CD4-positive, alpha-beta T cell (primary cell): ENCODE results near the gene HTR6. TPM values are rescaled to one million over a fixed set of nuclear protein-coding genes. Genes with fewer than 3 reads are reported as not detected.

ENCODE experiments used
- ATAC-seq: fragments of 200-7000 bp; cut with Tn5 transposase; one replicate; pipeline ENCODE4 v1.10.0; 2022; ENCODE audit warnings: mild to moderate bottlenecking; ENCODE audit not compliant: poor library complexity
- CTCF ChIA-PET: fragments of 350-600 bp; sonication (Branson Sonifier 250); formaldehyde crosslinking; loops from one replicate; lab custom pipeline; 2021; ENCODE audit warnings: antibody characterized with exemption, inconsistent platforms; lab: Charles Lee
- POLR2A ChIA-PET: fragments of 350-600 bp; sonication (Branson Sonifier 250); formaldehyde crosslinking; loops from one replicate; lab custom pipeline; 2021; ENCODE audit warnings: antibody characterized with exemption, inconsistent platforms; lab: Charles Lee
- DNase-seq, 14 experiments: peaks; one replicate each; pipeline ENCODE4 v3.0.0-alpha.2; 2013 to 2020; ENCODE audit warnings: mixed read lengths in 2 of 14
- H3K27ac ChIP-seq, 2 donors: one replicate each; pipeline versions ENCODE4 v1.5.1 to v1.7.0; 2013; ENCODE audit warnings: low read length in 2 of 2, low read depth in 1 of 2, mild to moderate bottlenecking in 1 of 2
- H3K27me3 ChIP-seq, 2 experiments: 1 replicate in 1 of 2; 2 replicates in 1 of 2; pipeline versions ENCODE4 v1.6.1 to v1.7.0; 2013; ENCODE audit warnings: low read length in 2 of 2, control low read depth in 1 of 2, mild to moderate bottlenecking in 1 of 2, moderate library complexity in 1 of 2; ENCODE audit not compliant: insufficient read depth in 2 of 2, control insufficient read depth in 1 of 2
- H3K36me3 ChIP-seq: one replicate; pipeline ENCODE4 v1.6.1; 2013; ENCODE audit warnings: low read length, control low read depth; ENCODE audit not compliant: insufficient read depth
- H3K4me1 ChIP-seq: one replicate; pipeline ENCODE4 v1.6.1; 2013; ENCODE audit warnings: low read length, control low read depth; ENCODE audit not compliant: insufficient read depth
- H3K4me3 ChIP-seq: one replicate; pipeline ENCODE4 v1.5.1; 2013; ENCODE audit warnings: mild to moderate bottlenecking, low read length, moderate library complexity
- H3K9me3 ChIP-seq, 2 experiments: 1 replicate in 1 of 2; 2 replicates in 1 of 2; pipeline versions ENCODE4 v1.6.1 to v1.7.0; 2013; ENCODE audit warnings: low read length in 2 of 2, mild to moderate bottlenecking in 2 of 2, control low read depth in 1 of 2, moderate library complexity in 1 of 2; ENCODE audit not compliant: control insufficient read depth in 1 of 2, insufficient read depth in 1 of 2
- H3K27ac Mint-ChIP-seq: one replicate; pipeline ENCODE4 v1.8.0; 2020; ENCODE audit warnings: mixed read lengths
- H3K27me3 Mint-ChIP-seq: one replicate; pipeline ENCODE4 v1.8.0; 2021; ENCODE audit warnings: mixed read lengths
- H3K36me3 Mint-ChIP-seq: one replicate; pipeline ENCODE4 v1.8.0; 2021; ENCODE audit warnings: low read depth, mixed read lengths
- H3K4me1 Mint-ChIP-seq: one replicate; pipeline ENCODE4 v1.8.0; 2021; ENCODE audit warnings: low read depth, mixed read lengths
- H3K4me3 Mint-ChIP-seq: one replicate; pipeline ENCODE4 v1.8.0; 2020; ENCODE audit warnings: mild to moderate bottlenecking, mixed read lengths
- H3K9me3 Mint-ChIP-seq: one replicate; pipeline ENCODE4 v1.8.0; 2020; ENCODE audit warnings: mixed read lengths
- intact Hi-C, 2 experiments: fragments of 100-400 bp; cut with DNase I in 1 of 2; cut with micrococcal nuclease in 1 of 2; formaldehyde crosslinking; loops; one replicate each; pipeline versions ENCODE4 v1.15.1 to v1.9.0; 2023 to 2025; cut with DNase I, micrococcal nuclease
- total RNA-seq, 174 experiments: library from RNA in 2 of 174; stranded (reverse) in 2 of 174; gene quantifications; one replicate each; pipeline ENCODE4 v1.2.3 and lab custom pipeline; 2021 to 2026
- TF ChIP-seq, protein P1 (sequence below): fragments of 200-600 bp; IDR thresholded peaks from one replicate; pipeline ENCODE4 v1.8.0; 2022; ENCODE audit warnings: antibody characterized with exemption, mild to moderate bottlenecking

Gene HTR6
- total RNA-seq, 2 experiments from 2014 or later = 2.1 to 2.2 TPM

DNA sequence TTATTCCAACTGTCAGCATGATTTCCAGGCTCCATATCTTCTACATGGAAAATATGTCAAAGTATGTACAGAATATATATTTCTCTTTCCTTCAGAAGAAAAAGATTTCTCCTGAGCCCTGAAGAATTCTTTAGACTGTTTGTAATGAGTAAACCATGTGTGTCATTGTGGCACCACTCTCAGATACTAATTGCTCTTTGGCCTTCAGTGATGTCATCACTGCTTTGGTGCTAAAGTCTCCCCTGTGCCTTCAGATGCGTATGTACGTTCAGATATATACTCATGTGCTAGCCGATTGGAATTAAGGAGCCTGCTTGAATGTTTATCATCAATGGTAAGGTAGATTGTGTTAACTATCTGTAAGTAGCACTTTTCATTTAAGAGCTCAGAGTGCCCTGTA, 41.2 kb upstream of the HTR6 start:
- H3K4me3 Mint-ChIP-seq = no peak overlapping the region
- no peaks in the 10 kb centered on the region for H3K27me3 Mint-ChIP-seq
- Histone ChIP-seq H3K4me1 (no peaks in the 10 kb centered on the region), H3K27ac (no peak overlapping the region), H3K9me3 (no peaks in the 10 kb centered on the region), H3K4me3 (no peak overlapping the region), H3K27me3 (no peaks in the 10 kb centered on the region), H3K36me3 (peaks cover 44% of the 10 kb centered on the region)
- no peak overlapping the region for H3K27ac Mint-ChIP-seq
- ChIA-PET CTCF (interaction anchor here (1.5 kb wide), 1 partner anchor 27 kb away, joined by 4 read pairs; no protein-coding TSS in a partner anchor), POLR2A (interaction anchor here (0.6 kb wide), 1 partner anchor 129 kb away, joined by 3 read pairs; no protein-coding TSS in a partner anchor)
- intact Hi-C loops = no loop called here
- peaks cover 34% of the 10 kb centered on the region for H3K4me1 Mint-ChIP-seq
- peaks cover 75% of the 10 kb centered on the region for H3K36me3 Mint-ChIP-seq
- no peak for ATAC-seq
- DNase-seq = no peak
- H3K9me3 Mint-ChIP-seq = no peaks in the 10 kb centered on the region
- TF ChIP-seq, protein P1, sequence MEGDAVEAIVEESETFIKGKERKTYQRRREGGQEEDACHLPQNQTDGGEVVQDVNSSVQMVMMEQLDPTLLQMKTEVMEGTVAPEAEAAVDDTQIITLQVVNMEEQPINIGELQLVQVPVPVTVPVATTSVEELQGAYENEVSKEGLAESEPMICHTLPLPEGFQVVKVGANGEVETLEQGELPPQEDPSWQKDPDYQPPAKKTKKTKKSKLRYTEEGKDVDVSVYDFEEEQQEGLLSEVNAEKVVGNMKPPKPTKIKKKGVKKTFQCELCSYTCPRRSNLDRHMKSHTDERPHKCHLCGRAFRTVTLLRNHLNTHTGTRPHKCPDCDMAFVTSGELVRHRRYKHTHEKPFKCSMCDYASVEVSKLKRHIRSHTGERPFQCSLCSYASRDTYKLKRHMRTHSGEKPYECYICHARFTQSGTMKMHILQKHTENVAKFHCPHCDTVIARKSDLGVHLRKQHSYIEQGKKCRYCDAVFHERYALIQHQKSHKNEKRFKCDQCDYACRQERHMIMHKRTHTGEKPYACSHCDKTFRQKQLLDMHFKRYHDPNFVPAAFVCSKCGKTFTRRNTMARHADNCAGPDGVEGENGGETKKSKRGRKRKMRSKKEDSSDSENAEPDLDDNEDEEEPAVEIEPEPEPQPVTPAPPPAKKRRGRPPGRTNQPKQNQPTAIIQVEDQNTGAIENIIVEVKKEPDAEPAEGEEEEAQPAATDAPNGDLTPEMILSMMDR = no peak

DNA sequence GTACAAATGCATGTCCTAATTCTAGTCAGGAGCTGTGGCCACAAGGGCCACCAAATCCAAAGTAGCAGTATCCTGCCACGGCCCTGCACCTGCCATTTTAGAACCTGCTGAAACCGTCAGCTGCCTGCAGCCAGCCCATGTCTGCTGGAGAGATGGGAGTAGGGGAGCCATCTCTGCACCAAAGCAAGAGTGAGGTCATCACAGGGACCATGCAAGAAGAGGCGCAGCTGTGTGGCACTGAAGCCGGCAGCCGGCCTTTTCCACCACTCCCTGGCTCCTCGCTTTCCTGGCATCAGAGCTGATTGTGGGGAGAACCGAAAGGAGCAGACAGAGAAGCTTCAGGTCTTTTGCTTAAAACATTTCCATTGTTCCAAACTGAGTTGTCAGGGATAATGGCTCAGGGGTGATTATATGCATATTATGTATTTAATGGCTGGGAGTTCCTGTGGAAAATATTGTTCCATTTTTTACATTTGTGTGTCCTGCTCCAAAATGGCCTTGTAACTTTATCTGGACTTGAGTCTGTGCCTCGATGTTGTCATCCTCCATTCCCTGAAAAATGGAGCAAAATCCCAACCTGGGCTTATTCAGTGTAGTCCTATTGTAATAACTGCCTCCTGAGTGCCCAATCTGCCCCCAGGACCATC, 39.3 kb upstream of the HTR6 start:
- Mint-ChIP-seq H3K36me3 (peaks cover 64% of the 10 kb centered on the region), H3K4me3 (no peak overlapping the region), H3K27ac (no peak overlapping the region), H3K9me3 (no peaks in the 10 kb centered on the region), H3K4me1 (peaks cover 15% of the 10 kb centered on the region), H3K27me3 (no peaks in the 10 kb centered on the region)
- Histone ChIP-seq H3K36me3 (peaks cover 50% of the 10 kb centered on the region), H3K27ac (no peak overlapping the region), H3K4me1 (no peaks in the 10 kb centered on the region), H3K9me3 (no peaks in the 10 kb centered on the region), H3K27me3 (no peaks in the 10 kb centered on the region), H3K4me3 (no peak overlapping the region)
- DNase-seq = no peak
- no peak for ATAC-seq
- TF ChIP-seq, protein P1 = no peak
- ChIA-PET POLR2A (no interaction called here), CTCF (no interaction called here)
- intact Hi-C loops = no loop called here

- CTCF ChIA-PET = interaction anchor here (1.3 kb wide), 1 partner anchor 19 kb away, joined by 4 read pairs; no protein-coding TSS in a partner anchor
- DNase-seq = no peak
- Mint-ChIP-seq H3K27ac (no peak overlapping the region), H3K4me1 (no peaks in the 10 kb centered on the region), H3K4me3 (no peak overlapping the region), H3K9me3 (no peaks in the 10 kb centered on the region), H3K36me3 (peaks cover 40% of the 10 kb centered on the region), H3K27me3 (no peaks in the 10 kb centered on the region)
- no peaks in the 10 kb centered on the region for H3K9me3 ChIP-seq
- H3K27me3 ChIP-seq = no peaks in the 10 kb centered on the region
- ATAC-seq = no peak
- H3K4me3 ChIP-seq = no peak overlapping the region
- TF ChIP-seq, protein P1 = no peak
- peaks cover 42% of the 10 kb centered on the region for H3K36me3 ChIP-seq
- POLR2A ChIA-PET = interaction anchor here (0.6 to 2.7 kb wide), 2 partner anchors 32 to 418 kb away, joined by 3 to 11 read pairs; a partner anchor contains a TSS
- intact Hi-C loops = no loop called here
- no peak overlapping the region for H3K27ac ChIP-seq
- H3K4me1 ChIP-seq = no peaks in the 10 kb centered on the region
Observed at GRCh38 chr1:19628879-19629278, 35.8 kb upstream of the HTR6 start.
